Measurements from ENCODE around the gene ELF2. TPM values are rescaled to one million over a fixed set of nuclear protein-coding genes. Genes with fewer than 3 reads are reported as not detected.
"Not testable (repeated sequence)": the region's sequence is repeated elsewhere in the genome, so short reads cannot be mapped to it uniquely, and the experiment has no call there.

The ELF2 gene
- total RNA-seq, 1 donor from 2014 or later: 14.3 TPM

- no peak for ATAC-seq
- DNase-seq (ENCODE audit: low spot score): no peak
Measured at GRCh38 chr4:139025841-139026240, 151.2 kb downstream of the ELF2 start.

DNA sequence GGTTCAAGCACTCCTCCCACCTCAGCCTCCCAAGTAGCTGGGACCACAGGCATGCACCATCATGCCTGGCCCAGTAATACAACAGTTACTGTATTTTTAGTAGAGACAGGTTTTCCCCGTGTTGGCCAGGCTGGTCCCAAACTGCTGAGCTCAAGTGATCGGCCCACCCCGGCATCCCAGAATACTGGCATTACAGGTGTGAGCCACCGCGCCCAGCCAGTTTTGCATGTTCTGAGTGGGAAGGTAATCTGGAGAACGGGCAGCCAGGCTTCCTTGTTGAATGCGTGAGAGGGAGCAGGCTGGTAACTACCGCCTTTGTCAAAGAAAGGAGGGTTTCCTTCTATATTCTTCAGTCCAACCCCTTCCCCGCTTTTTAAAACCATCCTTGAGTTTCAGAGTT is 152.3 kb downstream of the ELF2 start:
- no peak for ATAC-seq
- DNase-seq (ENCODE audit: low spot score): no peak

GRCh38 chr4:139022835-139023234 is 154.2 kb downstream of the ELF2 start:
- ATAC-seq (no peak), DNase-seq (ENCODE audit: low spot score) (no peak)

- not testable (repeated sequence) for DNase-seq (ENCODE audit: low spot score); ATAC-seq
Measured at GRCh38 chr4:139021071-139021470, 155.9 kb downstream of the ELF2 start.

GRCh38 chr4:139020384-139020783 is 156.6 kb downstream of the ELF2 start:
- no peak for DNase-seq (ENCODE audit: low spot score)
- no peak for ATAC-seq

DNA sequence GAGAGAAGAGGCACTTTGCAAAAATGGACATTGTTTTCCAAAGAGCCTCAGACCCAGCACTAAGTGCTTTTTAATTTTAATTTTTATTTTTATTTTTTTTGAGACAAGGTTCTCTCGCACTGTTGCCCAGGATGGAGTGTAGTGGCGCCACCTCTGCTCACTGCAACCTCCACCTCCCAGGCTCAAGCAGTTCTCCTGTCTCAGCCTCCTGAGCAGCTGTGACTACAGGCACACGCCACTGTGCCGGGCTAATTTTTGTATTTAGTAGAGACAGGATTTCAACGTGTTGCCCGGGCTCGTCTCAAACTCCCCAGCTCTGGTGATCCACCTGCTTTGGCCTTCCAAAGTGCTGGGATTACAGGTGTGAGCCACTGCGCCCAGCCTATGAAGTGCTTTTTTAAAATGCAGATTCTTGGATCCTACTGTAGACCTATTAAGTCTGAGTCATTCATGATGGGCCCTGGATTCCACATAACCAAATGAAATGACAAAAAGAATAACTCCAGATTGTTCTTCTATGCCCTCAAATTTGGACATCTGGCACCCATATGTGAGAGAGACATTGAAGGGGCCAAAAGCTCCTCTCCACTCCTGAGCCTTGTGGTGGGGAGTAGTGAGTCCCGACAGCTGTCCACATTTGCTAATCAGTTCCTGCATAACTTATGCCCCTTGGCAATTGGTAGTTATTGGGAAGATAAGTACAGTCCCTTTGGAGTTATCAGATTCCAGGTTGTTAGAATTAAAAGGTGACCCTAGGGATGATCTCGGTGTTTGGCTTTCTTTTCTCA is 157.9 kb downstream of the ELF2 start:
- DNase-seq (ENCODE audit: low spot score) (no peak), ATAC-seq (no peak)

GRCh38 chr4:139018501-139018900 is 158.5 kb downstream of the ELF2 start:
- ATAC-seq (no peak), DNase-seq (ENCODE audit: low spot score) (no peak)

GRCh38 chr4:139017861-139018260 is 159.2 kb downstream of the ELF2 start:
- DNase-seq (ENCODE audit: low spot score) (no peak), ATAC-seq (no peak)

DNA sequence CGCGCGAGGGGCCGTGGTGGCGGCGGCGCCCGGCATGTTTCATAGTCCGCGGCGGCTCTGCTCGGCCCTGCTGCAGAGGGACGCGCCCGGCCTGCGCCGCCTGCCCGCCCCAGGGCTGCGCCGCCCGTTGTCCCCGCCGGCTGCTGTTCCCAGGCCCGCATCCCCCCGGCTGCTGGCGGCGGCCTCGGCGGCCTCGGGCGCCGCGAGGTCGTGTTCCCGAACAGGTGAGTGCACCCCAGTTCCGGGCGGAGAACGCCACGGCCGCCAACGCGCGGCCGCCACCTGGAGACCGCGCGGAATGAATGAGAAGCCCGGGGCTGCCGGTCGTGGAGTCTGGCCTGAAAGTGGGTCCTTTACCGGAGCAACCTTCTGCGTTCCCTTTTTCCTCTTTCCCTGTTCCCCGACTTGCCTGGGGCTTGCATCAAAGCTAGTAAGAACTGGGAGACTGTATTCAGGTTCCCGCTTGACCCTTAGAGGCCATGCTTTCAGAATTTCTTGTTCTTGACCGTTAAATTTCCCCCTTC is 161.0 kb downstream of the ELF2 start:
- DNase-seq (ENCODE audit: low spot score) (peak; percentile 70), ATAC-seq (peak; percentile 48)

DNA sequence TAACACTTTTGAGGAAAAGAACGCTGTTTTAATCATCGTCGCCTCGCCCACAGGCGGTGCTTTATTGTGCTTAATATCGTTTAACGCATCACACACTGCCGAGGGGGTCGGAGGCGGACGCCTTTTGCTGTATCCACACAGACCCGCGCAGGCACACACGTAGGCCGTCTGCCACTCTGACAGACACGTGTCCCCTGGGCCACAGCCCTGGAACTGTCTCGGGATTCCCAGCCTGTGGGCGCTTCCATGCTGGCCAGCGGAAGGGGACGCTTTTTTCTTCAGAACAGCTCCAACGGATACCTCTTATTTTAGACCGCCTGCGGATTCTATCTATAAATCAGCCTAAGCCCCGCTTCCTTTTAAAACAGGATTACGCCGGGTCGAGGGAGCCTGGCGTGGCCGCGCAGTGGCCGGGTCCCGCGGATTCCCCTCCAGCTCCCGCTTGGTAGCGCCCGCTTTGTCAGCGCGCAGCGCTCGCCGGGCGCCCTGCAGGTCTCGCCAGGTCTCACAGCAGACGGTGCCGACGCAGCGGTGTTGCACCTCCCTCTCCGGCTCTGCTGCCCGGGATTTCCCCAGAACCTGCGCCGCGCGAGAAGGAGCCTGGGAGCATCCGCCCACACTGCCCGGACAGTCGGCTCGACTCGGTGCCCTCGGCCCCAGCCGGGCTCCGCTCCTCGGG is 161.6 kb downstream of the ELF2 start, which contains the start of gene NOCT:
Gene NOCT (plus strand): TSS at position 513 of the 679 bp plus-strand sequence. CDS start 201 bp downstream, outside the sequence.
- ATAC-seq (peak; percentile 89), DNase-seq (ENCODE audit: low spot score) (peak; percentile 96)

DNA sequence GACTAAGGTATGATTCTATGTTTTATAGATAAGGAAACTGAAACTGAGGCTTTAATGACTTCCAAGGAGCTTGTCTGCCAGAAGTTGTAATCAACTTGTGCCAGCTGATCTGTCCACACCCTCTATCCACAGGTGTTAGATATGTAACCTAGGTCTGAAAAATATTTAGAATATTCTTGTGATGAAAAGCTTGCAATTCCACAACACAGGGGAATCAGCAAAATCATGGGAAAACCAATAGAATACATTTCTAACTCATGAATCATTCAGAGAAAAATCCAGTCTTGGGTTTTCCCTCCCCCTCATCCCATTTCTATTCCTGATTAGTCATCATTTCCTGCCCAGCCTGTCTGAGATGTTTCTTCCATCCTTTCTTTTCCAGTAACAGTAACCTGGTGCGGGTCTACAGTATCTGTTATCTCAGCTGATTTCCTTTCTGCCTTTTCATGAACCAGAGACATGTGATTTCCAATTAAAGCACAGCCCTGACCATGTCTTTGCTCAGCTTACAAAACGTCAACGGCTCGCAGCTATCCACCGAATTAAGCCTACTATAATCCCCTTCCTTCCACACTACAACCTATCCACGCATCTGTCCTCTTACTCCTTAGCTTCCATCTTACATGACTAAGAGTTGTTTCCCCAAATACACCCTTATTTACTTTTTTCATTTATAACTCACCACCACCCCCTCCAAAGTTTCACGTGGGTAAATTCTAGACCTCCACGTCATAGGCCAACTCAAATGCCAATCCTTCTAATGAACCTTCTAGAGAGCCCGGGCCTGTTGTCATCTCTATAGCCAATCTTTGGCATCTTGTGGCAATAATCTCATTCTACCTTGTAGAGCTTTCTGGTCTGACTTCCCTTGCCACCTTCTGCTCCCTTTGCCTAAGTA is 162.4 kb downstream of the ELF2 start:
- DNase-seq (ENCODE audit: low spot score) (no peak), ATAC-seq (no peak)

DNA sequence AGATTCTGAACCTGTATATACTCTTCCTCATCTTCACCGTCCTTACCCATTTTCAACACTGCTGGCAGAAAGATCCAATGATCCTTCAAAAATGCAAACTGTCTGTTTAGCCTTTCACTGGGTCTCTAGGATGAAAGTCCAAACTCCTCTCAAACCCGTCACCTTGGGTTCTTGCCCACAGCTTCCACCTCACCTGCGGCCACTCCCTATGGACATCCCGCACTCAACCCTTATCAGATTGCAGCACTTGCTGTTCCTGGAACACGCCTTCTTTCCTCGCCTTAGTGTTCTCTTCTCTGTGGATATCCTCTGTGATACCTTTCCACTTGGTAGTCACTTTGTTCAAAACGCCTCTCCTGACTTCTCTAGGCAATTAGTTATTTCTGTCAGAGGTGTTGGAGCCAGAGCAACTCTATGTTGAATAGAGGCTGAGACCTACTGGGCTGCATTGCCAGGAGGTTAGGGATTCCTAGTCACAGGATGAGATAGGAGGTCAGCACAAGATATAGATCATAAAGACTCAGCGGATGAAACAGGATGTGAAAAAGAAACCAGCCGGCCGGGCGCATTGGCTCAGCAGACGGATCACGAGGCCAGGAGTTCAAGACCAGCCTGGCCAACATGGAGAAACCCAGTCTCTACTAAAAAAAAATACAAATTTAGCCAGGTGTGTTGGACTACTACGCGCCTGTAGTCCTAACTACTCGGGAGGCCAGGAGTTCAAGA is 165.6 kb downstream of the ELF2 start:
- DNase-seq (ENCODE audit: low spot score) (no peak), ATAC-seq (no peak)

- DNase-seq (ENCODE audit: low spot score): no peak
- peak; percentile 40 for ATAC-seq
Measured at GRCh38 chr4:139009702-139010101, 167.3 kb downstream of the ELF2 start.

GRCh38 chr4:139008278-139008677 is 168.7 kb downstream of the ELF2 start:
- not testable (repeated sequence) for DNase-seq (ENCODE audit: low spot score); ATAC-seq

DNA sequence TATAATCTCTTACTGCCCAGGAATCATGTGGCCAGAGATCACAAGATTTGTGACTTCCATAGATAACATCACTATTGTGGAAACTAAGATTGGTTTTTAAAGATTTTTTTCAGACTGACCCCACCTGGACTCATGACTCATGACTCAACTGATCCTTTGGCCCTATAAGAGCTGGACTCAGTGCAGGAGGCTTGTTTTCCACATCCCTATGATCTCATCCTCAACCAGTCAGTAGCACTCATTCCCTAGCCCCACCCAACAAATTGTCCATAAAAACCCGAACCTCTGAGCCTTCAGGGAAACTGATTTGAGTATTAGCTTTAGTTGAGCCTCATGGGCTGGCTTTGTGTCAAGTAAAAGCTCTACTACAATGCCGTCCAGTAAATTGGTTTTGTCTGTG is 169.4 kb downstream of the ELF2 start:
- no peak for ATAC-seq

More for the DNA sequence above, 169.4 kb downstream of the ELF2 start:
- no peak for DNase-seq (ENCODE audit: low spot score)

Other genes starting within 250 kb of the ELF2 start
- 5.1 TPM for gene NOCT, start 161.4 kb downstream of the ELF2 start, total RNA-seq
- gene MGARP, start 103.0 kb upstream of the ELF2 start, total RNA-seq: 0.13 TPM
- 11.3 TPM for gene NAA15, start 124.3 kb upstream of the ELF2 start, total RNA-seq
- gene NDUFC1, start 125.3 kb upstream of the ELF2 start, total RNA-seq: 29.1 TPM